HG02884 (cell line): ENCODE results near the gene RPS6KA1.
"Not testable (repeated sequence)": the region's sequence is repeated elsewhere in the genome, so short reads cannot be mapped to it uniquely, and the experiment has no call there.

ENCODE experiments used
- ATAC-seq: cut with Tn5 transposase; IDR thresholded peaks from one replicate; pipeline ENCODE4 v1.9.1; 2021; ENCODE audit warnings: mild to moderate bottlenecking, moderate library complexity; ENCODE audit not compliant: unreplicated experiment

Gene RPS6KA1

GRCh38 chr1:26585471-26585870 lies 55.9 kb downstream of the RPS6KA1 start:
- no peak for ATAC-seq

GRCh38 chr1:26593385-26593784 lies 63.8 kb downstream of the RPS6KA1 start:
- ATAC-seq = no peak

GRCh38 chr1:26594593-26594992 lies 65.0 kb downstream of the RPS6KA1 start:
- ATAC-seq = not testable (repeated sequence)

- ATAC-seq = no peak
Observed at GRCh38 chr1:26597629-26598039, 68.1 kb downstream of the RPS6KA1 start.

GRCh38 chr1:26598890-26599289 lies 69.3 kb downstream of the RPS6KA1 start:
- no peak for ATAC-seq

- no peak for ATAC-seq
Observed at GRCh38 chr1:26602378-26602959, 72.9 kb downstream of the RPS6KA1 start.

- no peak for ATAC-seq
Observed at GRCh38 chr1:26603856-26604255, 74.3 kb downstream of the RPS6KA1 start.

- ATAC-seq = no peak
Observed at GRCh38 chr1:26607186-26607585, 77.6 kb downstream of the RPS6KA1 start.

GRCh38 chr1:26608895-26609294 lies 79.3 kb downstream of the RPS6KA1 start:
- ATAC-seq = no peak

- no peak for ATAC-seq
Observed at GRCh38 chr1:26610781-26611180, 81.2 kb downstream of the RPS6KA1 start.

- ATAC-seq = not testable (repeated sequence)
Observed at GRCh38 chr1:26612627-26613026, 83.1 kb downstream of the RPS6KA1 start.

- no peak for ATAC-seq
Observed at GRCh38 chr1:26614655-26615411, 85.3 kb downstream of the RPS6KA1 start.

GRCh38 chr1:26616881-26617280 lies 87.3 kb downstream of the RPS6KA1 start:
- no peak for ATAC-seq

- ATAC-seq = no peak
Observed at GRCh38 chr1:26618561-26618960, 89.0 kb downstream of the RPS6KA1 start.
